GM20000 (cell line): ENCODE data around the gene ZNF236.
"Not testable (repeated sequence)": the region's sequence is repeated elsewhere in the genome, so short reads cannot be mapped to it uniquely, and the experiment has no call there.

ENCODE experiments used
- DNase-seq: peaks from one replicate; pipeline ENCODE4 v3.0.0; 2012; ENCODE audit warnings: low spot score
- CTCF ChIP-seq: IDR thresholded peaks from 2 replicates; pipeline ENCODE4 v1.5.1; 2012; ENCODE audit warnings: mild to moderate bottlenecking, control low read depth; ENCODE audit errors: extremely low read depth, missing control alignments

The ZNF236 gene

GRCh38 chr18:76808561-76808960 is 13.8 kb upstream of the ZNF236 start:
- no peak for DNase-seq
- TF ChIP-seq CTCF: no peak

- DNase-seq: not testable (repeated sequence)
These were observed 10.8 kb upstream of the ZNF236 start for GRCh38 chr18:76811530-76811929.

GRCh38 chr18:76814256-76814655 is 8.1 kb upstream of the ZNF236 start:
- no peak for DNase-seq
- no peak for TF ChIP-seq CTCF

GRCh38 chr18:76816127-76816526 is 6.2 kb upstream of the ZNF236 start:
- no peak for DNase-seq
- TF ChIP-seq CTCF: no peak

- DNase-seq: no peak
- TF ChIP-seq CTCF: no peak
These were observed 4.3 kb upstream of the ZNF236 start for GRCh38 chr18:76817888-76818611.

- peak; percentile 32 for DNase-seq
These were observed 2.8 kb upstream of the ZNF236 start for GRCh38 chr18:76819411-76820136.

GRCh38 chr18:76821356-76821874 is 942 bp upstream of the ZNF236 start:
- DNase-seq: no peak

More at GRCh38 chr18:76819411-76820136, 2.8 kb upstream of the ZNF236 start:
- no peak for TF ChIP-seq CTCF

More at GRCh38 chr18:76821356-76821874, 942 bp upstream of the ZNF236 start:
- TF ChIP-seq CTCF: no peak
